ENCODE measurements around the gene DENND1C.

Gene DENND1C

DNA sequence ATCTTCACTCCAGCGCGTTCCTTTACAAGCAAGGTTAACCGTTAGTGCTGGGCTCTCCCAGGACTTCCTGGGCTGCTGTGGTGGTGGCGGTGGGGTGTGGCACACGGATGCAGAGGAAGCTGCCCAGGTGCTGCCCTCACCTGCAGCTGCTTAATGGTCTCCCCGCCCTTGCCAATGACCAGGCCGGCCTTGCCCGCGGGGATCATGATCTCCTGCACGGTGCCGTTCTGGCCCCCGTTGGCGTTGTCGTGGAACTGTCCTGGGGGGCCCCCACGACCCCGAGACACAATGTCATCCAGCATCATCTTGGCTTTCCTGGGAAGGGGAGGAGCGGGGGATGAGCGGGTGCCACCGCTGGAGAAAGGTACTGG, 63.0 kb downstream of the DENND1C start:
- no peak for DNase-seq

DNA sequence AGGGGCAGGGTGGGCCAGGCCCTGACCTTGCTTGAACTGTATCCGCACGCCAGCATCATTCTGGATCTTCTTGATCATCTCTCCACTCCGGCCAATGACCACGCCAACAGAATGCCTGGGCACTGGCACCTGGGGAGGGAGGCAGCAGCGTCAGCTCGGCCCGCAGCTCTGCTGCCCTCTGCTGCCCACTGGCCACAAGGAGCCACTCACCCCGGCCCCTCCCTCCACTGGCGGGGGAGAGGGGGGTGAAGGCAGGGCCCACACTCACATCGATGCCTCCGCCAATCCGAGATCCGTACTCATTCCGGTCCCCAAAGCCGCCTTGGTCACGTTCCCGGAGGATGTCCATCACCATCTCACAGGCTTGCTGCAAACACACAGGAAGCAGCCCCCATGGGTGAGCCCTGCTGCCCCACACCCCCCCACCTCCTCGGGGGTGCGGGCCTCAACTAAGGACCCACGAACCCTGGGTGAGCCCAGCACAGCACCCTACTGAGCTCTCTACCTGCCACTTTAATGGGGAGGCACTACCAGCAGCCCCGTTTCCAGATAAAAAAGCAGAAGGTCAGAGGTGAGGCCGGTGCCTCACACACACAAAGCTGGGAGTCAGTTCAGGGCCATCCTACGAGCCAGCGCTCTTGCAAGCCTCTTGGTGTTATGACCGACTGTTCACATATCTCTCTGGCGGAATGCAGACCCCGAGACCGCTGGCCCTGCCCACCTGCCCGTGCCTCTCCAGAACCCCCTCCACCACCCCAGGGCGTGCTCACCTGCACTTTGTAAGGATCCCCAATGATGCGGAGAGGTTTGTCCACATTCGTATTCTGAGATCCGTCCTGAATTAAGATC, 63.6 kb downstream of the DENND1C start:
- DNase-seq = no peak
